Naive thymus-derived CD4-positive, alpha-beta T cell (primary cell): ENCODE measurements around the gene DERA. TPM values are rescaled to one million over a fixed set of nuclear protein-coding genes. Genes with fewer than 3 reads are reported as not detected.
"Not testable (repeated sequence)": the region's sequence is repeated elsewhere in the genome, so short reads cannot be mapped to it uniquely, and the experiment has no call there.

Experiments used
- ATAC-seq: fragments of 150-1000 bp; cut with Tn5 transposase; 2 replicates; pipeline ENCODE4 v1.10.0; 2021; ENCODE audit warnings: mild to moderate bottlenecking, moderate library complexity
- CTCF ChIA-PET: fragments of 350-600 bp; sonication (Branson Sonifier 250); formaldehyde crosslinking; loops from one replicate; lab custom pipeline; 2021; ENCODE audit warnings: antibody characterized with exemption; lab: Charles Lee
- POLR2A ChIA-PET: fragments of 350-600 bp; sonication (Branson Sonifier 250); formaldehyde crosslinking; loops from one replicate; lab custom pipeline; 2021; ENCODE audit warnings: antibody characterized with exemption, inconsistent platforms; lab: Charles Lee
- DNase-seq, 9 donors: peaks; one replicate each; pipeline versions ENCODE4 v3.0.0 to v3.0.0-alpha.2; 2020 to 2022; ENCODE audit warnings: mixed read lengths in 1 of 9
- H3K27ac ChIP-seq: one replicate; pipeline ENCODE4 v1.7.0; 2013; ENCODE audit warnings: mild to moderate bottlenecking, low read depth, low read length, moderate library complexity
- H3K27me3 ChIP-seq, 2 donors: one replicate each; pipeline ENCODE4 v1.7.0; 2013; ENCODE audit warnings: low read length in 2 of 2, mild to moderate bottlenecking in 2 of 2, moderate library complexity in 2 of 2; ENCODE audit not compliant: control insufficient read depth in 2 of 2, insufficient read depth in 2 of 2
- H3K36me3 ChIP-seq, 3 experiments: 1 replicate in 2 of 3; 2 replicates in 1 of 3; pipeline ENCODE4 v1.7.0; 2013; ENCODE audit warnings: low read length in 3 of 3, mild to moderate bottlenecking in 3 of 3, moderate library complexity in 1 of 3; ENCODE audit not compliant: insufficient read depth in 3 of 3, control insufficient read depth in 2 of 3
- H3K4me1 ChIP-seq, 2 donors: one replicate each; pipeline ENCODE4 v1.7.0; 2013; ENCODE audit warnings: low read length in 2 of 2, mild to moderate bottlenecking in 2 of 2, moderate library complexity in 1 of 2; ENCODE audit not compliant: control insufficient read depth in 2 of 2, insufficient read depth in 2 of 2
- H3K4me3 ChIP-seq: 2 replicates; pipeline ENCODE4 v1.7.0; 2013; ENCODE audit warnings: mild to moderate bottlenecking, low read length
- H3K9me3 ChIP-seq, 3 experiments: 1 replicate in 2 of 3; 2 replicates in 1 of 3; pipeline ENCODE4 v1.7.0; 2013; ENCODE audit warnings: low read length in 3 of 3; ENCODE audit not compliant: control insufficient read depth in 2 of 3
- H3K27ac Mint-ChIP-seq, 9 donors: one replicate each; pipeline ENCODE4 v1.8.0; 2020 to 2022; ENCODE audit warnings: mixed read lengths in 9 of 9, mild to moderate bottlenecking in 8 of 9, moderate library complexity in 5 of 9, inconsistent platforms in 2 of 9
- H3K27me3 Mint-ChIP-seq, 5 donors: one replicate each; pipeline ENCODE4 v1.8.0; 2021 to 2022; ENCODE audit warnings: mixed read lengths in 5 of 5, mild to moderate bottlenecking in 1 of 5
- H3K36me3 Mint-ChIP-seq, 5 donors: one replicate each; pipeline ENCODE4 v1.8.0; 2020 to 2022; ENCODE audit warnings: mixed read lengths in 5 of 5, mild to moderate bottlenecking in 3 of 5, inconsistent platforms in 1 of 5
- H3K4me1 Mint-ChIP-seq, 7 donors: one replicate each; pipeline ENCODE4 v1.8.0; 2020 to 2022; ENCODE audit warnings: mixed read lengths in 7 of 7, mild to moderate bottlenecking in 3 of 7, inconsistent platforms in 1 of 7
- H3K4me3 Mint-ChIP-seq, 10 donors: one replicate each; pipeline ENCODE4 v1.8.0; 2020 to 2022; ENCODE audit warnings: mild to moderate bottlenecking in 10 of 10, mixed read lengths in 10 of 10, moderate library complexity in 6 of 10, inconsistent platforms in 2 of 10
- H3K9me3 Mint-ChIP-seq, 11 donors: one replicate each; pipeline ENCODE4 v1.8.0; 2020 to 2022; ENCODE audit warnings: mixed read lengths in 11 of 11, mild to moderate bottlenecking in 4 of 11, inconsistent platforms in 1 of 11, moderate library complexity in 1 of 11
- intact Hi-C, 2 donors: fragments of 100-400 bp; cut with micrococcal nuclease; formaldehyde crosslinking; loops; one replicate each; pipeline ENCODE4 v1.15.1; 2023
- polyA plus RNA-seq, 2 donors: library from polyadenylated mRNA; unstranded; fragments of 300-500 nt; fragmentation: Illumina TruSeq; gene quantifications; one replicate each; pipeline ENCODE4 v1.2.3, GENCODE V29; 2021
- total RNA-seq, 6 experiments: library from RNA in 5 of 6; stranded (reverse) in 5 of 6; gene quantifications; 1 replicate in 5 of 6; 2 replicates in 1 of 6; pipeline ENCODE4 v1.2.3 and lab custom pipeline; 2021 to 2026

Gene DERA
- total and polyA plus RNA-seq, 7 experiments from 2014 or later = 8.4 to 33.4 (median 14.6) TPM

DNA sequence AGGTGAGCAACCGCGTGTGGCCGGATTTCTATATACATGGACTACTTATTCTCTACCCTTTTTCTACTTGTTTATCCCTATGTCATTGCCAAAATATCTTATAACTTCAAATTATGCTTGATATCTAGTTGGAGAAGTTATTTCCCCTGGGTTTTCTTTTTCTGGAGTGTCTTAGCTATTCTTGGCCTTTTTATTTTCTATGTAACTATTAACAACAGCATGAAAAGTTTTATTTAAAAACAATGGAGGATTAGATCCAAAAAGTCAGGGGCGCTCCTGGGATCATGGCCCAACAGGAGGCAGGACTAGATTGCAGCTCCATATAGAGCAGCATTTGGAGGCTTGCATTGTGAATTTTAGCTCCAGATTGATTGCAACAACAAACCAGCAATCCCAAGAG lies 37.6 kb upstream of the DERA start:
- no peak overlapping the region for H3K4me3 ChIP-seq
- DNase-seq (no peak), ATAC-seq (no peak)
- H3K27me3 Mint-ChIP-seq = peaks cover 6 to 17% (median 8%) of the 10 kb centered on the region in 5 donors
- peak overlapping the region in 1 of 10 donors; percentile 65 for H3K4me3 Mint-ChIP-seq
- peaks cover 0 to 9% (median 5%) of the 10 kb centered on the region in 5 donors for H3K36me3 Mint-ChIP-seq
- H3K9me3 Mint-ChIP-seq = peaks cover 0 to 28% (median 1%) of the 10 kb centered on the region in 11 donors
- H3K9me3 ChIP-seq = no peaks in the 10 kb centered on the region
- ChIA-PET POLR2A (interaction anchor here (0.8 kb wide), 1 partner anchor 8 kb away, joined by 3 read pairs; the partner anchor contains the start of gene STRAP), CTCF (interaction anchor here (1.4 kb wide), 2 partner anchors 16 to 281 kb away, joined by 3 to 4 read pairs; no protein-coding TSS in a partner anchor)
- H3K4me1 Mint-ChIP-seq = peaks cover 0 to 9% (median 5%) of the 10 kb centered on the region in 7 donors
- H3K27ac ChIP-seq = no peak overlapping the region
- H3K36me3 ChIP-seq = no peaks in the 10 kb centered on the region
- no peaks in the 10 kb centered on the region for H3K4me1 ChIP-seq
- intact Hi-C loops = no loop called here
- H3K27ac Mint-ChIP-seq = peak overlapping the region in 1 of 9 donors; percentile 31
- no peaks in the 10 kb centered on the region for H3K27me3 ChIP-seq

DNA sequence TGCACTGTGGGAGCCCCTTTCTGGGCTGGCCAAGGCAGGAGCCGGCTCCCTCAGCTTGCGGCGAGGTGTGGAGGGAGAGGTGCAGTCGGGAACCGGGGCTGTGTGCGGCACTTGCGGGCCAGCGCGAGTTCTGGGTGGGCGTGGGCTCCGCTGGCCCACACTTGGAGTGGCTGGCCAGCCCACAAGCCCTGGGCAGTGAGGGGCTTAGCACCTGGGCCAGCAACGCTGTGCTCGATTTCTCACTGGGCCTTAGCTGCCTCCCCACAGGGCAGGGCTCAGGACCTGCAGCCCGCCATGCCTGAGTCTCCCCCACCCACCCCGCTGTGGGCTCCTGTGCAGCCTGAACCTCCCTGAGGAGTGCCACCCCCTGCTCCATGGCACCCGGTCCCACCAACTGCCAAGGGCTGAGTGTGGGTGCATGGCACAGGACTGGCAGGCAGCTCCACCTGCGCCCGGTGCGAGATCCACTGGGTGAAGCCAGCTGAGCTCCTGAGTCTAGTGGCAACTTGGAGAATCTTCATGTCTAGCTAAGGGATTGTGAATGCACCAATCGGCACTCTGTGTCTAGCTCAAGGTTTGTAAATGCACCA lies 36.5 kb upstream of the DERA start:
- DNase-seq, H3K36me3 Mint-ChIP-seq, H3K4me1 ChIP-seq, H3K4me1 Mint-ChIP-seq, H3K27me3 ChIP-seq, H3K36me3 ChIP-seq, H3K9me3 ChIP-seq, H3K27me3 Mint-ChIP-seq, H3K27ac ChIP-seq, intact Hi-C loops, H3K4me3 ChIP-seq, H3K4me3 Mint-ChIP-seq, ATAC-seq, POLR2A ChIA-PET: not testable (repeated sequence)
- CTCF ChIA-PET = interaction anchor here (0.7 kb wide), 1 partner anchor 37 kb away, joined by 3 read pairs; the partner anchor contains the start of gene DERA
- Mint-ChIP-seq H3K27ac (peak overlapping the region in 1 of 9 donors; percentile 68), H3K9me3 (peaks cover 0 to 20% (median 1%) of the 10 kb centered on the region in 11 donors)

GRCh38 chr12:15875863-15876262 lies 35.3 kb upstream of the DERA start:
- no peaks in the 10 kb centered on the region for H3K9me3 ChIP-seq
- no peaks in the 10 kb centered on the region for H3K4me1 ChIP-seq
- H3K36me3 ChIP-seq = no peaks in the 10 kb centered on the region
- no peak for ATAC-seq
- Mint-ChIP-seq H3K4me3 (peak overlapping the region in 8 of 10 donors; percentile 65 to 87 (median 82)), H3K27ac (peak overlapping the region in 2 of 9 donors; percentile 50 to 85), H3K4me1 (peaks cover 0 to 12% (median 7%) of the 10 kb centered on the region in 7 donors), H3K36me3 (peaks cover 0 to 5% (median 0%) of the 10 kb centered on the region in 5 donors), H3K27me3 (peaks cover 0 to 8% (median 4%) of the 10 kb centered on the region in 5 donors), H3K9me3 (peaks cover 0 to 11% (median 0%) of the 10 kb centered on the region in 11 donors)
- no peak for DNase-seq
- POLR2A ChIA-PET = no interaction called here
- no peak overlapping the region for H3K27ac ChIP-seq
- no peak overlapping the region for H3K4me3 ChIP-seq
- CTCF ChIA-PET = no interaction called here
- intact Hi-C loops = no loop called here
- H3K27me3 ChIP-seq = no peaks in the 10 kb centered on the region

- Mint-ChIP-seq H3K27me3 (peaks cover 0 to 8% (median 0%) of the 10 kb centered on the region in 5 donors), H3K4me1 (peaks cover 15 to 45% (median 35%) of the 10 kb centered on the region in 7 donors), H3K27ac (no peak overlapping the region), H3K36me3 (peaks cover 0 to 11% (median 6%) of the 10 kb centered on the region in 5 donors), H3K4me3 (no peak overlapping the region), H3K9me3 (peaks cover 0 to 8% (median 0%) of the 10 kb centered on the region in 11 donors)
- POLR2A ChIA-PET = no interaction called here
- Histone ChIP-seq H3K36me3 (peaks cover 0 to 5% (median 0%) of the 10 kb centered on the region in 3 experiments), H3K4me3 (no peak overlapping the region), H3K4me1 (peaks cover 15 to 17% of the 10 kb centered on the region in 2 donors), H3K27ac (no peak overlapping the region), H3K27me3 (no peaks in the 10 kb centered on the region), H3K9me3 (no peaks in the 10 kb centered on the region)
- CTCF ChIA-PET = no interaction called here
- DNase-seq (no peak), ATAC-seq (no peak)
- intact Hi-C loops = no loop called here
Observed at GRCh38 chr12:15879413-15879812, 31.7 kb upstream of the DERA start.

GRCh38 chr12:15880721-15881120 lies 30.4 kb upstream of the DERA start:
- peaks cover 21 to 51% (median 44%) of the 10 kb centered on the region in 7 donors for H3K4me1 Mint-ChIP-seq
- Histone ChIP-seq H3K4me1 (peaks cover 22 to 23% of the 10 kb centered on the region in 2 donors), H3K9me3 (no peaks in the 10 kb centered on the region), H3K27ac (no peak overlapping the region), H3K4me3 (no peak overlapping the region), H3K36me3 (peaks cover 0 to 5% (median 0%) of the 10 kb centered on the region in 3 experiments), H3K27me3 (no peaks in the 10 kb centered on the region)
- peak overlapping the region; percentile 2 to 100 (median 84) for H3K4me3 Mint-ChIP-seq
- H3K9me3 Mint-ChIP-seq = peaks cover 0 to 8% (median 0%) of the 10 kb centered on the region in 11 donors
- no peak for ATAC-seq
- intact Hi-C loops = loop anchor here (5.0 to 10.0 kb wide), 6 partner anchors 178 to 1623 kb away; partner anchors contain the start of genes ARHGDIB (in 1 of the 2), C12orf60 (in 1 of the 2) and WBP11 (in 1 of the 2)
- H3K27me3 Mint-ChIP-seq = peaks cover 0 to 8% (median 0%) of the 10 kb centered on the region in 5 donors
- CTCF ChIA-PET = no interaction called here
- H3K27ac Mint-ChIP-seq = peak overlapping the region in 8 of 9 donors; percentile 27 to 100 (median 84)
- H3K36me3 Mint-ChIP-seq = peaks cover 0 to 14% (median 10%) of the 10 kb centered on the region in 5 donors
- no peak for DNase-seq
- POLR2A ChIA-PET = no interaction called here

- ChIA-PET CTCF (interaction anchor here (0.5 to 2.1 kb wide), 7 partner anchors 16 to 615 kb away, joined by 3 to 7 read pairs (median 3); no protein-coding TSS in a partner anchor), POLR2A (interaction anchor here (1.0 to 2.1 kb wide), 5 partner anchors 9 to 1111 kb away, joined by 3 to 12 read pairs (median 5); partner anchors contain the start of genes DERA and EPS8)
- DNase-seq (peak; percentile 94 to 98 (median 97)), ATAC-seq (peak; percentile 97)
- Mint-ChIP-seq H3K27me3 (no peaks in the 10 kb centered on the region), H3K9me3 (no peaks in the 10 kb centered on the region), H3K4me3 (peak within 1 kb of the TSS; percentile 91 to 100 (median 97)), H3K4me1 (peaks cover 35 to 66% (median 60%) of the 10 kb centered on the region in 7 donors), H3K27ac (peak within 1 kb of the TSS; percentile 98 to 100 (median 99)), H3K36me3 (peaks cover 8 to 28% (median 18%) of the 10 kb centered on the region in 5 donors)
- Histone ChIP-seq H3K36me3 (peaks cover 3 to 10% (median 7%) of the 10 kb centered on the region in 3 experiments), H3K9me3 (no peaks in the 10 kb centered on the region), H3K4me1 (peaks cover 22 to 32% of the 10 kb centered on the region in 2 donors), H3K4me3 (peak within 1 kb of the TSS; percentile 97), H3K27ac (peak within 1 kb of the TSS; percentile 96), H3K27me3 (no peaks in the 10 kb centered on the region)
- intact Hi-C loops = loop anchor here (1.0 to 10.0 kb wide), 17 partner anchors 16 to 1625 kb away; partner anchors contain the start of genes C12orf60 (in 2 of the 2), DERA (in 2 of the 2), EPS8 (in 2 of the 2) and WBP11 (in 2 of the 2)
Observed at GRCh38 chr12:15882118-15882971, 28.8 kb upstream of the DERA start, which contains the start of gene STRAP. Gene STRAP (plus strand): TSS chr12:15882387. CDS start chr12:15882708, 321 bp downstream.
